ENCODE results near the gene PPP1R1C. TPM values are rescaled to one million over a fixed set of nuclear protein-coding genes. Genes with fewer than 3 reads are reported as not detected.

Gene PPP1R1C
- total RNA-seq, 1 experiment from 2014 or later, result 2.0 TPM

DNA sequence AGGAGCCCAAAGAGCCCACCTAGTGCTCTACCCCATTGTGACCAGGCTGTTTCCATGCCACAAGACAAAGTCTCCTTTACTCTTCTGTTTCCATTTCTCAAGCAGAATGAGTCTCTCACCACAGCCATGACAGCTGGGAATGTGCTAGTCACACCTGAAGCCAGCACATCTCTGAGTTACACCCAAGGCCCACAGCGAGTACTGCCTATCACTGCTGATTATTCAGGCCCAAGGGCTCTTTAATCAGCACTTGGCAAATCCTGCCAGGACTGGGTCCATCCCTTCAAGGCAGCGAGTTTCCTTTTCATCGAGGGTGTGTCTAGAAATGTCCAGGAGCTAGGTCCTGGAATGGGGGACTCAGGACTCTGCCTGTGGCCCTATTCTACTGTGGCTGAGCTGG, 14.6 kb upstream of the PPP1R1C start:
- DNase-seq (ENCODE audit: low read depth), result peak; percentile 37

DNA sequence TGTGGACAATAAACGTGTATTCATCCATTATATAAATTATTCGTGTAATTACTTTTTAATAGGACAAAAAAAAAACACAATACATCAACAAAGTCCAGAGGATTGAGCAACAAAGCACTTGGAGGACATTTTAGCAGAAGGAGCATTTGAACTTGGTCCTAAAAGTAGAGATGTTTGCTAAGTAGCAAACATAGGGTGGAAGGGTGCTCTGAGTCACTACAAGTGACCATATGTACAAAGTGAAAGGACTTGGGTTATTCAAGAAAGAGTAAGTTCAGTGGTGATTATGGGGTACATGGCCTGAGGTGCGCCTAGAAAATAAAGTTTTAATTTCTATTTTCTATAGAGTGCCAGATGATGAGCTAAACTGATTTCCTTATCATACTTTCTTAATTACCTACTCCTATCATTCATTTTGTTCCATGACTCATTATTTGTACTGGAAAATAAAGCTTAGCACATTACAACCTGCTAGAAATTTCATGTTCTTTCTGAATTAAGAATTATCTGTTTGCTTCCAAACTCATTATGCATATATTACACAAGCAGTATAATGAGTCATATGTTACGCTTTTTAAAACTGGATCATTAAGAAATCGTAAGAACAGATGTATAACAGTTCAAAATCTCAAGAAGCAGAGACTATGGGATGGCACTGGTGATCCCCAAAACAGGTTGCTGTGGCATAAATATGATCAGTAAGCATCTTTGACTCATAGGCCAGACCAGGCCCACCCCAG, 13.1 kb upstream of the PPP1R1C start:
- DNase-seq (ENCODE audit: low read depth), result no peak

DNA sequence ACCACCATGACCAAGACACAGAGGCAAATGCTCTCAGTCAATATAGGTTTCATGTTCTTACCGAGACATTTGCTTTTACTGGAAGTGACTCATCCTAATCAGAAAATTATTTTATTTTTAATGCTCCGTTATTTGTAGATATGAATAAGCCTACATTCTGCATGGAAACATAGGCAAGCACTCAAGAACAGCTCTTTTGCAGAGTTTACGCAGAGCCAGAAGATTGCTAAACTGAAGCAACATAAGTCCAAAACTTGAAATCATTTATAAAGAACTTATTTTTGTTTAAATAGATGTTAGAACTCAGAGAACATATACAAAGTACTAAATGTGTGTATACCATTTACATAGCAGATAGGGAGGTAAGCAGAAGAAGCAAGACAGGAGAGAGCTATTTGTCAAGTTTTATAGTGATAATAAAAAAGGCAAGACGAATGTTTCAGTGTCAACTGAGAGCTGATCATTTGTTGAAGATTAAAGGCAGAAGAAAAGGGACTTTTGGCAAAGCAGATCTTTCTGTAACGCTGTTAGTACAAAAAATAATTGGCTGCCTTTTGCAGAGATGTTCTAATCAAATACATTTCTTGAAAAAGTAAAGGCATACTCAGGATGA, 12.4 kb upstream of the PPP1R1C start:
- DNase-seq (ENCODE audit: low read depth), result no peak

DNA sequence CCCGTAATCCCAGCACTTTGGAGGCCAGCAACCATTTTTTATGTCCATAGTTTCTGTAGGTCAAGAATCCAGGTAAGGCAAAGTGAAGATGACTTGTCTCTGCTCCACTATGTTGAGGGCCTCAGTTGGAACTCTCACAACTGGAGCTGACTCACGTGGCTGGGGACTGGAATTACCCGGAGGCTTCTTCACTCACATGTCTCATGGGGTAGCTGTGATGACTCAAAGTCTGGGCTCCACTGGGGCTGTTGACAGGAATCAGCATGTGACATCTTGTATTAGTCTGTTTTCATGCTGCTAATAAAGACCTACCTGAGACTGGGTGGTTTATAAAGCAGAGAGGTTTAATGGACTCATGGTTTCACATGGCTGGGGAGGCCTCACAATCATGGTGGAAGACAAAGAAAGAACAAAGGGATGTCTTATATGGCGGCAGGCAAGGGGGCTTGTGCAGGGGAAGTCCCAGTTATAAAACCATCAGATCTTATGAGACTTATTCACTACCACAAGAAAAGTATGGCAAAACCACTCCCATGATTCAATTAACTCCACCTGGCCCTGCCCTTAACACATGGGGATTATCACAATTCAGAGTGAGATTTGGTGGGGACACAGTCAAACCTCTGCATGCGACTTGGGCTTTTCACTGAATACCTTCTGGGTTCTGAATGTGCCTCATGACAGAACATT, 7.8 kb upstream of the PPP1R1C start:
- peak; percentile 65 for DNase-seq (ENCODE audit: low read depth)

DNA sequence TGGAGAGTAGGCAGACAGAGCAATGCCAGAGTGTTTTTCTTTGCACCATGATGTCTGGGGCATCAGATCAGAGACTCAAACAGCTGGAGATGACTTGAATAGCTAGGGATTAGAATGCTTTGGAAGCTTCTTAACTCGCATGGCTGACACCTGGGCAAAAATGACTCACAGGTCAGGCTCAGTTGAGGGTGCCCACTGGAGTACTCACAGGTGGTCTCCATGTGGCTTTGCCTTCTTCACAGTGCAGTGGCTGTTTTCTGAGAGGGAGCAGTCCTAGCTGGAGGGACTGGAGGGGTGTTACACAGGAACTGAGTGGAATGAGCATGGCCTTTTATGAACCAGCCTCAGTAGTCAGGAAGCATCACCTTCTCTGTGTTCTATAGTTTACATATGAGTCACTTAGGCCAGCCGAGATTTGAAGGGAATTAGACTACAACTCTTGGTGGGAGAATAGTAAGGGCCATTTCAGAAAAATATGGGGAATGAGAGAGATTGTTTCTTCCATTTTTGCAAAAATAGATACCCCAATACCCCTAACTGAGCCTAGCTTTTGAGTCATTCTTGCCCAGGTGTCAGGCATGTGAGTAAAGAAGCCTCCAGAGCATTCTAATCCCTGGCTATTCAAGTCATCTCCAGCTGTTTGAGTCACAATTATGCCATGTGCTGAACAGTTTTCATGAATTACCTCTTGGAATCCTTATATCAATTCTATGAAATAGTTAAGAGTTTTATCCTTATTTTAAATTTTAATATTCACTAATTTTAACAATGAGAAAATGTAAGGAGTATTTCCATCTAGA, 7.1 kb upstream of the PPP1R1C start:
- DNase-seq (ENCODE audit: low read depth), result peak; percentile 32

DNA sequence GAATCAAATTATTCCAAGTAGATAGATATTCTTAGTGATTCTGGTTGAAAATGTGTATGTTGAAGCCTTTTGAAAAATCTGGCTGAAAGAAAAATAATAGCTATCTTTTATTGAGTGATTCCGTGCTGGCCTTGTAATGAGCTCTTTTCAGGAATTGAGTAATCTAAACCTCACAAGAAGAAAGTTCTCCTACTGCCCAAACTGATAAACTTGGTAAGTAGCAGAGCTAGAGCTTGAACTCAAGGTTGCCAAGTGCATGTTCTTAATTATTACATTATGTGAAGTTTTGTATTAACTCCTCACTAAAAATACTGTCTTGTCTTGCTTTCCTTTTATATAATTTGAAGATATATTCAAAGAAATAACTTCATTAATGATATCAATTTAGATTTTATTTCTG, 1.6 kb upstream of the PPP1R1C start:
- DNase-seq (ENCODE audit: low read depth), result no peak

DNA sequence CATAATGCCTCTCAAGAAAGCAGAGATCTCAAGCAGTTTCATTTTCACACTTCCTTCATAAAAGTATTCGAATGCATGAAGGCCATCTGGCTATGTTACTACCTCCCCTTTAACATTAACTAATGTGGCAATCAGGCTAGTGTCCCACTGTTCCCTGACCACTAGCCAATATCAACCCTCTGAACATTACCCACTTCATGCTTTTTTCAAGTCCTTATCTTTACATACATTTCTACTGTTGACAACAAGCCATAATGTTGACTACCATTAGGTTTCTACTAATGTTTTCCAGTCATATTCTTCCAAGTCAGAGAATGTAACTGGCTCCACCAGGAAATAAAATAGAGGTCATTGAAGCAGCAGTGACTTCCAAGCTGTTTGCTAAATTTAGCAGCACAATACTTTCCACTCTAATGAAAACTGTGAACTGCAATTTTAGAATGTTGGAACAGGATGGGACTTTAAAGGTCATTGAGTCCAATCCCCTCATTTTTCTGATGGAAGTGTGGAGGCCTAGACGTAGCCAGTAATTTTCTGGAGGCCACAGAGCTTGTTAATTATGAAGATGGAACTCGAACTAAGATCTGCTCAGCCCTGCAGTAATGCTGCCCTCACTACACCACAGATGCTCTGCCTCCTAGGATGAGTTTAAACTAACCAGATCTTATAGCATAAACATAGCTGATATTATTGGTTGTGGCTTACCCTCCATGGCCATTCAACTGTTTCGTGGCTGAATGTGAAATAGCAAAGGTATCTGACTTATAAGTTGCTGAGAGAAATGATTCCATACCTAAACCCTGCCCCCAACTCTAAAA, 630 bp upstream of the PPP1R1C start:
- DNase-seq (ENCODE audit: low read depth), result no peak

DNA sequence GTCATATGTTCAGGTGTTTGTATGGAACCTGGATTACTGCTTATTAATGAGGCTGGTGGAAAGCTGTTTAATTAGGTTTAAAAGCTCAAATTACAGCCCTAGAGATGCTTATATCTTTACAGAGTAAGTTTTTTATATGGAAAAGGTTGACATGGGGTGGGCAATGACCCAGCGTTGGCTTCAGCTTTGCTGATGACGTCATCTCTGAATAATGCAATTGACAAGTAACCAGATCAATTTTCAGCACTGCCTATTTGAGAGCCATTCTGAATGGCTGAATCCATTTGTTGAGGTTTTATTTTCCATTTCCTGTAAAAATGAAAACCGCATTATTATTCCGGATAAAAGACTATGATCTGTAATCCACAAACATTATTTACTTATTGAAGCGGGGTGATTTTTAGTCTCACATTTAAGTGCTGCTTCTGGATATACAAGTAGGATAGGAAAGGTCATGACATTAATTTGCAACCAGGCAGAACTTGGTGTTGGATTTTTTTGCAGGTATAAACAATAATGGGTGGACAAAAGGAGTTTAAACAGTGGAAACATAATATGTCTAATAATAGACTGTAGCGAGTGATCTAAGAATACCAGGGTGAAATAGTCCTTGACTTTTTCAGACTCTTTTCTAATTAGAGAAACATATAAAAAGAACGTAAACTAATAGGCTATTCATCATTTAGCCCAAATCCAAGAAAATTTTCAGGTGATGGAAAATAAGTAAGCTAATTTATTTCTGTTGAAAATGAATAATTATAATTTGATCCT, 2.7 kb downstream of the PPP1R1C start:
- no peak for DNase-seq (ENCODE audit: low read depth)

DNA sequence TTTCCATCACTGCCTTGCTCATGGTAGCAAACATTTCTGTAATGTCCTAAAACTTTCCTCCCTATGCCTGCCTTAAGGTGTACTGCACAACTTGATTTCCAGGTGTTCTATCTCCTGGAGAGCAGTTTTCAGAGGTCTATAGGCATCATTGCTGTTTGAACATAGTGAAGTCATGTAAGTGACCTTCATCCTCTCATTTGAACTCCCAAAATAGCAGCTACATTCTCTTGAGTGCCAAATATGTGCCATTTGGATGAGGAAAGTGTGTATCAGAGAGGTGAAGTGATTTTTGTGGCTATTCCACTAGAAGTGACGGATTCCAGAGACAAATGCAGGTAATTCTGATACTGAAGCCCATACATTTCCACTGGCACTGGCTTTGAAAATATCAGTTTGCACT, 3.4 kb downstream of the PPP1R1C start:
- DNase-seq (ENCODE audit: low read depth), result no peak

DNA sequence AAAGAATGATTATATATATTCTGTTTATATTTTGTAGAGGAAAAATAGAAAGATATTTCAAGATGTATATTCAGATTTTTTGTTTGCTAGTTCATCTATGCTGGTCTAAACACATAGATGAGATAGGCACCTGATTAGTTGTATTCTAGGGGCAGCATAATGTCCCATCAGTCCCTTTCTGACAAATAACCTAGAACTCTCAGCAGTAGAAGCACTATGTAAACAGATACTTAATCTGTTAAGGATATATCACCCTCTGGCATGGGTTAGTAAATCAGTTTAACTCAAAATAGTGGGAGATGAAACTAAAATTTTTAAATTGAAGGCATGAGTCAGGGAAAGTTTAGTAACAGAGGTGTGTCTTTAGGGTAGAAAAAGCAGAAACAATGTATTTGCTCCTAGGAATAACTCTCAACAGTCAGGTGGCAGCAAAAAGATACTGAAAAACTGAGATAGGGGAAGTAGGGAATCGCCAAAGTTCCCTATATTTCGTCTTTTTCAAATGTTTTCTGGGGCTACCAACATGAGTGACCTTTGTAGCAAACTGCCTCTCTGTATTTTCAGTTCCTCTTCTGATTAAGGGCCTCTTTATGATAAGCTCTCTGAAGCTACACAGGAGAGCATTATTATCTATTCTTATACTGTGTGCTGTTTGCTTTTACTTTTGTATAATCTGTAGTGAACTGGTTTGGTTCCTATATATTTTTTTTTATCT, 5.7 kb downstream of the PPP1R1C start:
- DNase-seq (ENCODE audit: low read depth), result no peak

DNA sequence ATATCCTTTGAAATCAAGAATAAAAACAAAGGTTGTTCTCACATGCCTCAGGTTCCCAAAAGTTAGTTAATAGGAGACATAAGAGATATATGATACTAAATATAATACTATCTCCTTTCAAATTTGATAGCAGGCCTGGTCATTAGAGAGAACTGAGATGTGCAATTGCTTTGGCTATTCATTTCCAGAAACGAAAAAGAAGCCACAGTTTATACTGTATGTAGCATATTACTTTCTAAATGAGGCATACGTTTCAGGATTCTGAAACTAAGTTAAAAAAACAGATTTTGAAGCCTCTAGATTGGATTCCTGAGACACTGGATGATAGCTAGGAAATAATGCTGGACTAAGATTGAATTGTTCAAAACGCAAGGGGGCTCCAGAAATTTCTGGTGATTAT, 7.1 kb downstream of the PPP1R1C start:
- no peak for DNase-seq (ENCODE audit: low read depth)

DNA sequence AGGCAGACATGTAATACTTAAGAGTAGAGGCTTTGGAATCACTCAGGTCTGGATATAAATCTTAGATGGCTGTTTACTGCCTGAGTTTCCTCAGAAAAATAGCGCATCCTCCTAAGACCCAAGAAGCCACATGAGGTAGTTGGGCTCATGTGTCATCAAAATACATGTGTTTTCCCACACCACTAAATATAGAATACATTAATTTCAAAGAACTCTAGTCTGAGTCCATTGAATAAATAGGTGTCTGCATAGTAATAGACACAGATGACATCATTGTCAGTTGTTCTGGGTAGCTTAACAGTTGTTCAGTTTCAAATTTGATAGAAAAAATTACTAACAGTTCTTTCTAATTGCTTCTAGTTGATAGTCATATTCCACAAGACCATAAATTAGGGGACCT, 9.6 kb downstream of the PPP1R1C start:
- DNase-seq (ENCODE audit: low read depth), result peak; percentile 43

DNA sequence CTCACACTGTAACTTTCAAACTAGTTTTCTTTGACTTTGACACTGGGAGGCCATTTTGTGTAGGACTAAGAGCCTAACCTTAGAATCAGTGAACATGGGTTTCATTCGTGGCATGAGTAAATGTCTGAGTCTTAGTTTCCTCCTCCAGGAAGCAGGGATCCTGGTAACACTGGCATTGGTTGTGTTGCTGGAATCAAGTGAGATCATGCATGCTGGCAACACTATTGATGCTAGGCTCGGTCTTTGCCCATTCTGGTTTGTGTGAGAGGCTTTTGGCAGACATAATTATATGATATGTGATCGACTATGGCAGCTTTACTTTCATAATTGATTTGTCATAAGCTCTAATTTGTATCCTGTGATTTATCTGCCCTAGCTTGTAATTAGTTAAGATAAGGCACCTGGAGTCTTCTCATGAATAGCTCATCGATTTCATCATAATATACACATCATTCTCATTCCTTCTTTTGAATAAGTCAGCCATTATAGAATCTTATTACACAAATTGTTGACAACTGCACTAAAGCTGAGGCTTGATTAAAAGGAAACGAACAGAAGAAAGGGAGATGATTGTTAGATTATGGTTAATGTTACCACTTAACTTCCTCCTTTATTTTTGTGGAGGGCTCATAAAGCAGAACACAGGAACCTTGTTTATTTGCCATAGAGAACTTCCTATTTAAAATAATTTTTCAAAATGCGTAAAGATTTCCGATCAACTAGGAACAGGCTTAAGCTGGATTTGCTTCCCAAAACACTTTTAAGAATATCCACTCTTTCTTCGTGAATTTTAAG, 12.6 kb downstream of the PPP1R1C start:
- DNase-seq (ENCODE audit: low read depth), result no peak

DNA sequence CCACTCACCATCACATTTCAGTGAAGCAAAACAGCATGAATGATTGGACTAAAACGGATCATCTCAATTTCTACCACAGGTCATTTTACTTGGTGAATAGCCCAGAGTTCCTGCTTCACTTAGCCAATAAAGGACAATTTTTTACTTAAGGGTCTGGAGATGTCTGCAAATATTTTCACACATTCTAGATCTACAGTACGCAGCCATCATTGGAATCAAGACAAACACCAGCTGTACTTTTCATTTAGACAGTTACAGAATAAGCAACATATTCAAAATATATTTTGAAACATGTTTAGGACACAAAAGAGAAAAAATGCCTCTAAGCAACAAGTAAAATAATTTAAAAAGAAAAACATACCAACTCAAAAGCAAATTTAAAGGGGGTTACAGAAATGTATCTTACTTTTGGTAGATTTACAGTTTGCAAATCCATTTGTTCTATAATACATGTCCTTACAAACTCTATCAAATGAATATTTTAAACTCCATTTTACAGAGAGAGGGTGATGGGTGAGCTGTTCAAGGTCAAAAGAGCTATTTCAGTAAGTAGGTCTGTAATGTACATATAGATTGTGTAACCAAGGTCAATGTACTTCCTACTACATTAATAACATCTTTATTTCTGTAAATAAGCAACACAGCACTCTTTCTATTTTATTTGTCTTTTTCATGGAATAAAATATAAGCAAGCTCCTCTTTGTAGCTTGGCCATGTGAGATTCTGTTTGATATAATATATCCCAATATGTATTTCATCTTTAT, 13.4 kb downstream of the PPP1R1C start:
- DNase-seq (ENCODE audit: low read depth), result no peak

DNA sequence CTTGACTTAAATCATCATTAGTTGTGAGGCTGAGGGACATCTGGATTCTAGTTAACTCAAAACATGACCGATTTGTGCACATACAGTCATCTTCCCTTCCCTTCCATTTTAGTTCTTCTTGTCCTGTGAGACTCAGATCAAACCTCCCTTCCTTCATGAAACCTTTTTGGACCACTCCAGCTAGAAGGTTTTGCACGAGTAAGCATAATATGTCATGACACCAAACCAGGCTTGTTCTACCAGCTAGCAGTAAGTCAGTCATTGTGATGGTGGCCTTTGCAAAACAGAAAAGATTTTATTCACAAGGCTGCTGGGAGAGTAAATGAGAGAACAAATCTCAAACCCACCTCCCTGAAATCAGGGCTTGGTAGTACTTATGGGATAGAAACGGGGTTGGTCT, 14.3 kb downstream of the PPP1R1C start:
- no peak for DNase-seq (ENCODE audit: low read depth)

DNA sequence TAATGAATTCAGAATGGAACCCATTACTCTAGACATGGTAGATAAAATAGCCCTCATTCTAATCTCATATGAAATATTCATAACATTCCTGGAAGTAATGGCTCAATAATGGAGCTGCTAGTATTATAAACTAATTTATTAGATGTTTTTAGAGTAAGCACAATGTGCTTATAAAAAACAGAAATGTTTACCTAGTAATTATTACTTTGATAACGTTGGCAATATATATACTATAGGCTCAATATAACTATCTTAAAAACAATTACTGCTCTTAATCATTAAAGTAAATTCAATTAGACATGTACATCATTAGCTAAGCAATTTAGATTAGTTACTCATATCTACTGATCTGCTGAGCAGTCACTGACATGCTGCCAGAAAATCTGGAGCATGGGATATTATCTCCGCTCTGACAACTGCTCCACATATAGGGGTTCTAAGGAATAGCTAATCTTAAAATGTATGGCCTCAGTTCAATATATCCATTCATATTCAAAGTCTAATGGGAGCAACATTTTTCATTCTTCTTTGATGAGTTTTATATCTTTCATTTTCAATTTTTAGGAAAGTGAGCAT, 19.4 kb downstream of the PPP1R1C start:
- no peak for DNase-seq (ENCODE audit: low read depth)

DNA sequence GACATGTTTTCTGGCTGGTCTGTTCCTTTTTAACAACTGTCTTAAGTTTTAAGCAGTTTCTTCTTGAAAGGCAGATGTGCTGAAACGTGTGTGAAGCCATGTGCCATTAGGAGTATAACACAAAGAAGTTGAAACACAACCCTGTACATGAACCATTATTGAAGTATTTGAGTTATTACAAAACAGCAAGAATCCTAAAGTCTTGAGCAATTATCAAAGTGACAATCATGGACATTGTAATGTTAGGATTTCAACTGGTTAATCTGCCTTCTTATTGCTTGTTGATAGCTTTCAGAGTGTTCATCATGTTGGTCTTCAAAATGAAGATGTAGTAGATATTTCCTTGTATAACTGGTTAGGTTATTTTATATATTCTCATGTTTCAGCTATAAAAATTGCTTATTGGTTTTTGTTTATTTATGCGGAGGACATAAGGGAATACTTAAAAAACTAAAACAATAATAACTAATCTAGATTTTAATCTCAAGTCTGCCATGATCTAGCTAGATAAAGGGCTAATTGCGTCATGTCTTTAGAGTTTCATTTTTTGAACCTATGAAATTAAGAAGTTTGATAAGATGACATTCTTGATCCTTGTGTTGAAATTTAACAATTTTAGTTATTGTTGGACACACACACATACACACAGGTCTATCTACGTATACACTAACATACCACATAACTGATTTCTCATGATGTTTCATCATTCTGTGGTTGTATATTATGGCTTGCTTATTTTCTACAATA, 21.1 kb downstream of the PPP1R1C start:
- DNase-seq (ENCODE audit: low read depth), result no peak
